Stomach smooth muscle (tissue), 2 donors: ENCODE measurements around the gene FOXJ1.

ENCODE experiments used
- H3K27ac ChIP-seq: one replicate; pipeline ENCODE4 v1.7.0; 2013; ENCODE audit warnings: mild to moderate bottlenecking, low read length, inconsistent platforms
- H3K27me3 ChIP-seq, 2 donors: one replicate each; pipeline ENCODE4 v1.7.0; 2013; ENCODE audit warnings: low read length in 2 of 2; ENCODE audit not compliant: insufficient read depth in 2 of 2, control insufficient read depth in 1 of 2
- H3K36me3 ChIP-seq, 2 donors: one replicate each; pipeline ENCODE4 v1.7.0; 2013; ENCODE audit warnings: low read length in 2 of 2; ENCODE audit not compliant: control insufficient read depth in 2 of 2, insufficient read depth in 2 of 2
- H3K4me1 ChIP-seq: one replicate; pipeline ENCODE4 v1.7.0; 2013; ENCODE audit warnings: low read length; ENCODE audit not compliant: control insufficient read depth, insufficient read depth
- H3K4me3 ChIP-seq, 2 donors: one replicate each; pipeline ENCODE4 v1.7.0; 2013; ENCODE audit warnings: low read length in 2 of 2
- H3K9ac ChIP-seq, 2 donors: one replicate each; pipeline ENCODE4 v1.7.0; 2013; ENCODE audit warnings: low read length in 2 of 2, mild to moderate bottlenecking in 1 of 2
- H3K9me3 ChIP-seq, 2 donors: one replicate each; pipeline ENCODE4 v1.7.0; 2013; ENCODE audit warnings: low read length in 2 of 2; ENCODE audit not compliant: control insufficient read depth in 2 of 2
- donor health status: healthy.
- donor health status: Pancreatic carcinoma.

Gene FOXJ1

GRCh38 chr17:76122431-76123190 lies 18.4 kb downstream of the FOXJ1 start:
- H3K4me3 ChIP-seq = no peak overlapping the region
- H3K27me3 ChIP-seq = no peaks in the 10 kb centered on the region
- no peak overlapping the region for H3K9ac ChIP-seq

DNA sequence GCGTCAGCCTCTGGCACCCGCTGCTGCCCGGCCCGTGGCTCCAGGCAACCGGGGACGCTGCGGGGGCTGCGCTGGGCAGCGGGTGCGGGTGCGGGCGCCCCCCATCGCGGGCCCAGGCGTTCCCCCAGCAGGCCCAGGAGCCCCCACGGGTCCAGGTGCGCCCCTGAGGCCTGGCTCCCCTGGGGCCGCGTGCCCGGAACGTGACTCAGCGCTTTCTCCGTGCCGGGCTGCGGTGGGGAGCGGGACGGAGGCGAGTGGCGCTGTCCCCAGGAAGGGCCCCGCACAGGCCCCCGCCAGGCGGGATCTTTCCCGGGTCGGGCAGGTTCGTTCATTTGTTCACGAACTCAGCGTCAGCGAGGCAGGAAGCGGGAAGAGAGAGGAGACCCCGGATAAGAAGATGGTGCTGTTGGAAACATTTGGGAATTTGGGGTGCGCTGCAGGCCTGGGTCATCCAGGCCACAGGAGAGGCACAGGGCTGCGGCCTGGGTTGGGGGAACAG lies 19.1 kb downstream of the FOXJ1 start:
- H3K9ac ChIP-seq = peak overlapping the region; percentile 55 to 69
- H3K4me1 ChIP-seq = peaks cover 9% of the 10 kb centered on the region
- H3K27me3 ChIP-seq = no peaks in the 10 kb centered on the region
- H3K4me3 ChIP-seq = peak overlapping the region; percentile 49 to 67
- no peaks in the 10 kb centered on the region for H3K36me3 ChIP-seq
- no peaks in the 10 kb centered on the region for H3K9me3 ChIP-seq
- no peak overlapping the region for H3K27ac ChIP-seq

More at GRCh38 chr17:76122431-76123190, 18.4 kb downstream of the FOXJ1 start:
- H3K4me1 ChIP-seq = peaks cover 9% of the 10 kb centered on the region
- H3K9me3 ChIP-seq = no peaks in the 10 kb centered on the region
- H3K27ac ChIP-seq = no peak overlapping the region
- H3K36me3 ChIP-seq = no peaks in the 10 kb centered on the region

DNA sequence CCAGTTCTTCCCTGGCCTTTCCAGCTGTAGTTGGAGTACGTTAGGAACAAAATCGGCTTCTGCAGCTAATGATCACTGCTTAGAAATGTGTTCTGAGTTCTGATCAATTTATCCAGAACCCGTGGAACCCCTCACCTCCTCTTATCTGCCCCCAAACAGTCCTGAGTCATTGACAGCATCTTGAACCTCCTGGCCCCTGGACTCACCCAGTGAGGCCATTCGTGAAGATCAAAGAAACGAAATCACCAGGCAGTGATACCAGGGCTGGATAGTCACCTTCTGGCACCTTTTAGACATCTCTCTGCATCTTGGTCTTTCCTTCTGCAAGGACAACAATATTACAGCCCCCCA lies 20.4 kb downstream of the FOXJ1 start:
- no peak overlapping the region for H3K4me3 ChIP-seq
- no peak overlapping the region for H3K27ac ChIP-seq
- no peak overlapping the region for H3K9ac ChIP-seq
- H3K4me1 ChIP-seq = peaks cover 9% of the 10 kb centered on the region
- H3K27me3 ChIP-seq = no peaks in the 10 kb centered on the region
- H3K36me3 ChIP-seq = no peaks in the 10 kb centered on the region
- H3K9me3 ChIP-seq = no peaks in the 10 kb centered on the region

GRCh38 chr17:76119409-76120371 lies 21.4 kb downstream of the FOXJ1 start:
- Histone ChIP-seq H3K27ac (no peak overlapping the region), H3K36me3 (no peaks in the 10 kb centered on the region), H3K4me3 (no peak overlapping the region), H3K27me3 (no peaks in the 10 kb centered on the region), H3K9ac (no peak overlapping the region), H3K4me1 (peaks cover 9% of the 10 kb centered on the region), H3K9me3 (no peaks in the 10 kb centered on the region)

DNA sequence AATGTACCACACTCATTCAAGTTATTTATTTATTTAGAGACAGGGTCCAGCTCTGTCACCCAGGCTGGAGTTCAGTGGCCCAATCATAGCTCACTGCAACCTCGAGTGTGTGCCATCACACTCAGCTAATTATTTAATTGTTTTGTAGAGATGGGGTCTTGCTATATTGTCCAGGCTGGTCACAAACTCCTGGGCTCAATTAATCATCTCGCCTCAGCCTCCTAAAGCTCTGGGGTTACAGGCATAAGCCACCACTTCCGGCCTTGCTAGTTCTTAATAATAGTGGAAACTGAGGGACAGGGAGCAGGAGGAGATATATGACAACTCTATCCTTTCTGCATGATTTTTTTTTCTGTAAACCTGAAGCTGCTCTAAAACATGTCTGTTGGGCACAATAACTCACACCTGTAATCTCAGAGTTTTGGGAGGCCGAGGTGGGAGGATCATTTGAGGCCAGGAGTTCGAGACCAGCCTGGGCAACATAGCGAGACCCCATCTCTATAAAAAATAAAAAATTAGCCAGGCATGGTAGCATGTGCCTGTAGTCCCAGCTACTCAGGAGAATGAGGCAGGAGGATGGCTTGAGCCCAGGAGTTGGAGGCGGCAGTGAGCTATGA lies 25.8 kb downstream of the FOXJ1 start:
- Histone ChIP-seq H3K36me3 (no peaks in the 10 kb centered on the region), H3K9ac (no peak overlapping the region), H3K27me3 (no peaks in the 10 kb centered on the region), H3K27ac (no peak overlapping the region), H3K9me3 (no peaks in the 10 kb centered on the region), H3K4me1 (no peaks in the 10 kb centered on the region), H3K4me3 (no peak overlapping the region)

GRCh38 chr17:76111956-76112355 lies 29.1 kb downstream of the FOXJ1 start:
- no peaks in the 10 kb centered on the region for H3K9me3 ChIP-seq
- no peak overlapping the region for H3K27ac ChIP-seq
- no peaks in the 10 kb centered on the region for H3K4me1 ChIP-seq
- H3K36me3 ChIP-seq = no peaks in the 10 kb centered on the region
- no peak overlapping the region for H3K9ac ChIP-seq
- no peaks in the 10 kb centered on the region for H3K27me3 ChIP-seq
- H3K4me3 ChIP-seq = no peak overlapping the region

DNA sequence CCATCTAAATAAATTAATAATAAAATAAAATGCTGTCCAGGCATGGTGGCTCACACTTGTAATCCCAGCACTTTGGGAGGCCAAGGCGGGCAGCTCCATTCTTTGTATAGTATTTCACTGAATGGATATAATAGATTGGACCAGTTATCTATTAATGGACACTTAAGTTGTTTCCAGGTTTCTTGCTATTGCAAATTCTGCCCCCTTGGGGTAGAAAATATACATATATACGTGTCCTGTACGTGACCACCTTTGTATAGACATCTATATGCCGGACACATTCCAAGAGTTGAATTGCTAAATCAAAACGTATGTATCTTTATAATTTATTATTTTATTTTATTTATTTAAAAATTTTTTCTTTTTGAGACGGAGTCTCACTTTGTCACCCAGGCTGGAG lies 33.5 kb downstream of the FOXJ1 start:
- H3K27me3 ChIP-seq = no peaks in the 10 kb centered on the region
- no peaks in the 10 kb centered on the region for H3K9me3 ChIP-seq
- peaks cover 12% of the 10 kb centered on the region for H3K4me1 ChIP-seq
- H3K4me3 ChIP-seq = no peak overlapping the region
- H3K36me3 ChIP-seq = no peaks in the 10 kb centered on the region
- no peak overlapping the region for H3K27ac ChIP-seq
- H3K9ac ChIP-seq = no peak overlapping the region

DNA sequence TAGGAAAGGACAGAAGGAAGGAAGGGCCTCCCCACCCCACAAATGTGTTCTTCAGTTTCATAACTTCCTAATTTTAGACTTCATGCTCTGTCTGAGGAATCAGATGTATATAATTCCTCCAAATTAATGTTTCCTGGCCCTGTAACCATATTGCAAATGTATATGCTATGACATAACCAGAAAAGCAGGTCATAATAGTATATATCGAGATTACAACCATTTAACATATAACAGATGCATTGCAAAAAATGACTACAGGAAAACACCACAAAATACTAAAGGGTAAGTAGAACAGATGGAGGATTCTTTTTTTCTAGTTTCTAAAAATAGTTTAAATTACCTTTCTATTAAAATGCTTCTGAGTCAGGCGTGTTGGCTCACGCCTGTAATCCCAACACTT lies 34.3 kb downstream of the FOXJ1 start:
- H3K36me3 ChIP-seq = peaks cover 0 to 4% of the 10 kb centered on the region in 2 donors
- H3K4me3 ChIP-seq = no peak overlapping the region
- H3K9me3 ChIP-seq = no peaks in the 10 kb centered on the region
- H3K4me1 ChIP-seq = peaks cover 19% of the 10 kb centered on the region
- H3K27me3 ChIP-seq = no peaks in the 10 kb centered on the region
- H3K27ac ChIP-seq = no peak overlapping the region
- no peak overlapping the region for H3K9ac ChIP-seq

GRCh38 chr17:76104896-76105231 lies 36.2 kb downstream of the FOXJ1 start:
- peaks cover 22% of the 10 kb centered on the region for H3K4me1 ChIP-seq
- no peak overlapping the region for H3K9ac ChIP-seq
- no peak overlapping the region for H3K4me3 ChIP-seq
- H3K36me3 ChIP-seq = peaks cover 8 to 12% of the 10 kb centered on the region in 2 donors
- H3K27me3 ChIP-seq = no peaks in the 10 kb centered on the region
- H3K9me3 ChIP-seq = no peaks in the 10 kb centered on the region
- no peak overlapping the region for H3K27ac ChIP-seq

GRCh38 chr17:76104140-76104895 lies 36.7 kb downstream of the FOXJ1 start:
- no peaks in the 10 kb centered on the region for H3K27me3 ChIP-seq
- peaks cover 22% of the 10 kb centered on the region for H3K4me1 ChIP-seq
- H3K27ac ChIP-seq = peak overlapping the region; percentile 76
- H3K9ac ChIP-seq = peak overlapping the region; percentile 66 to 86
- no peaks in the 10 kb centered on the region for H3K9me3 ChIP-seq
- peaks cover 13 to 16% of the 10 kb centered on the region in 2 donors for H3K36me3 ChIP-seq
- peak overlapping the region; percentile 76 to 94 for H3K4me3 ChIP-seq
